HS-27A (cell line): ENCODE data around the gene NBPF14.
"Not testable (repeated sequence)": the region's sequence is repeated elsewhere in the genome, so short reads cannot be mapped to it uniquely, and the experiment has no call there.

Experiments
- DNase-seq: peaks from one replicate; pipeline ENCODE4 v3.0.0-alpha.2; 2012; ENCODE audit warnings: low read depth, missing footprints

Gene NBPF14, protein sequence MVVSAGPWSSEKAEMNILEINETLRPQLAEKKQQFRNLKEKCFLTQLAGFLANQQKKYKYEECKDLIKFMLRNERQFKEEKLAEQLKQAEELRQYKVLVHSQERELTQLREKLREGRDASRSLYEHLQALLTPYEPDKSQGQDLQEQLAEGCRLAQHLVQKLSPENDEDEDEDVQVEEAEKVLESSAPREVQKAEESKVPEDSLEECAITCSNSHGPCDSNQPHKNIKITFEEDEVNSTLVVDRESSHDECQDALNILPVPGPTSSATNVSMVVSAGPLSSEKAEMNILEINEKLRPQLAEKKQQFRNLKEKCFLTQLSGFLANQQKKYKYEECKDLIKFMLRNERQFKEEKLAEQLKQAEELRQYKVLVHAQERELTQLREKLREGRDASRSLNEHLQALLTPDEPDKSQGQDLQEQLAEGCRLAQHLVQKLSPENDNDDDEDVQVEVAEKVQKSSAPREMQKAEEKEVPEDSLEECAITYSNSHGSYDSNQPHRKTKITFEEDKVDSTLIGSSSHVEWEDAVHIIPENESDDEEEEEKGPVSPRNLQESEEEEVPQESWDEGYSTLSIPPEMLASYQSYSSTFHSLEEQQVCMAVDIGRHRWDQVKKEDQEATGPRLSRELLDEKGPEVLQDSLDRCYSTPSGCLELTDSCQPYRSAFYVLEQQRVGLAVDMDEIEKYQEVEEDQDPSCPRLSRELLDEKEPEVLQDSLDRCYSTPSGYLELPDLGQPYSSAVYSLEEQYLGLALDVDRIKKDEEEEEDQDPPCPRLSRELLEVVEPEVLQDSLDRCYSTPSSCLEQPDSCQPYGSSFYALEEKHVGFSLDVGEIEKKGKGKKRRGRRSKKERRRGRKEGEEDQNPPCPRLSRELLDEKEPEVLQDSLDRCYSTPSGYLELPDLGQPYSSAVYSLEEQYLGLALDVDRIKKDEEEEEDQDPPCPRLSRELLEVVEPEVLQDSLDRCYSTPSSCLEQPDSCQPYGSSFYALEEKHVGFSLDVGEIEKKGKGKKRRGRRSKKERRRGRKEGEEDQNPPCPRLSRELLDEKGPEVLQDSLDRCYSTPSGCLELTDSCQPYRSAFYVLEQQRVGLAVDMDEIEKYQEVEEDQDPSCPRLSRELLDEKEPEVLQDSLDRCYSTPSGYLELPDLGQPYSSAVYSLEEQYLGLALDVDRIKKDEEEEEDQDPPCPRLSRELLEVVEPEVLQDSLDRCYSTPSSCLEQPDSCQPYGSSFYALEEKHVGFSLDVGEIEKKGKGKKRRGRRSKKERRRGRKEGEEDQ (N-terminal part only)

DNA sequence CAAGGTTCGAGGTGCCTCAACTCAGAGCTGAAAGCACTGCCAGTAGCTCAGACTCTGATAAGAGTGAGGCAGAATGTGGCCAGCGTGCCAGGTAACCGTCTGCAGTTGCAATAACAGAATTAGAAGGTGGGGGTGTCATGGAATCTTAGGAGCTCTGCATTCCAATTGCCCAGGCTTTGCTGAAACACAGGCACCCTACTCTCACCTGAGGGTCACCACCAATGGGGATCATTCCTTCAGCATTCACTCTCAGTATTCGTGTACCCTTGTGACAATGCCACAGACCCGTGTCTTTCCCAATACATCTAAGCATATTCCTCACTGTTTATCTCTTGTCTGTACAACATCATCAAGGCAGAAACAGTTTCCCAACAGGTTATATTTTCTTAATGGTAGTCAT is at the start of gene NBPF14:
Gene NBPF14 (minus strand): TSS at position 101 of the 400 bp plus-strand sequence. CDS start 294 bp downstream, outside the sequence.
- not testable (repeated sequence) for DNase-seq

DNA sequence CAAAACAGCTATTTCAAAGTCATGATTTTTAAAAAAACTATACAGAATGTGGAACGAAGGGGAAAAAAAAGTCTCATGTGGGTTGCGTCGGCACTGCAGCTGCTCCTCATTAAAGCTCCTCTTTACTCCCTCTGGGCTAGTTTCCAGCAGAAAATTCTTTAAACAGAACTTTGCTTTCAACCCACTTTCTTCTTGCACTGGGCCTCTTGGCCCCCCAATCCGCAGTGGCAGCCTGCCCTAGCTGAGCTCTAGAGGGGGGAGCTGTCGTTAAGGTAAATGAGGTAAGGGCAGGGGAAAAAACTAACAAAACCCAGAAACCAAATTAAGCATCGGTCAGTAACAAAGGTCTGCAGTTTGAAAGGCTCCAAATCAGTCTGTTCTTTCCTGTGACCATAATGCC is 29.6 kb upstream of the NBPF14 start:
- not testable (repeated sequence) for DNase-seq

DNA sequence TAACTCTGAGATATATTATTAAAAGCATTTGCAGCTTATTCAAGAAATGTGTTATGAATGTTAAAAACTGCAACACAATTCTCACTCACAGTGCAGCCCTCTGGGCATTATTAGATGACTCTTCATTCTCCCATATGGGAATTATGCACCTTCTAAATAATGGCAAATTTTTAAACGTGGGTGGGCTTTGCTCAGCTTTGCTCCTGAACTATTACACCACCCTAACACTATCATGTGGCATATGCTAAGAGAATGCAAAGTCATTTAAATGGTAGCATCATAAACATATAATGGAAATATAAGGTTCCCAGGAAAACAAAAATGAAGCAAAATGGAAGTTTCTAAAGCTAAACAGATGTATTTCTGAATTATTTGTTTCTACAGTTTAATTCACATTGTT is 22.4 kb upstream of the NBPF14 start:
- not testable (repeated sequence) for DNase-seq

DNA sequence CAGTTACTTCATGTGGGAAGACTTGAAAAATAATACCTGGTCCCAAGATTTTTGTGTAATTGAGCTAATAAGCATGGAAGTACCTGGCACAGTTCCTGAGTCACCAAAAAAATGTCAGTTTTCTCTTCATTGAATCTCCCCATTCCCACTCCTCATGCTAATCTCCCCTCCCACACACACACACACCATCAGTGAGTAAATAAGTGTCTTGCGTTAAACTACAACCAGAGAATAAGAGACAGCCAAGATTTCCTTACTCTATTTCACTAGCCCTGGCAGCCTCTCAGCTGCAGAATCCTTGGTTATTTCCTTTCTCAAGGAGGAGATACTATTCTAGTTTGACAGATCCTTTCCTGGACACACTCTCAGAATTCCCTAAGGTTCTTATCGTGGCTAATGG is 9.5 kb upstream of the NBPF14 start:
- DNase-seq: not testable (repeated sequence)

DNA sequence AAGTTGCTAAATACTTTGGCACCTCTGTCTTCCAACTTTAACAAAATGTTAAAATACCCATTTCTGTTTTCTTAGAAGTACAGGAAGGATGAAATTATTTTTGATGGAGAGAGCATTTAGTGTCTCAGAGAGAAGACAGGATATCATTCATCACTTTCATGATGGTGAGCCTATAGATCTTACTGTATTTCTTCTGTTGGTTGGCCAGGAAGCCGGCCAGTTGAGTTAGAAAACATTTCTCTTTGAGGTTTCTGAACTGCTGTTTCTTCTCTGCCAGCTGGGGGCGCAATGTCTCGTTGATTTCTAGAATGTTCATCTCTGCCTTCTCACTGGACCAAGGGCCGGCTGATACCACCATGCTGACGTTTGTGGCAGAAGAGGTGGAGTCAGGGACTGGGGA is 451 bp downstream of the NBPF14 start:
- DNase-seq: not testable (repeated sequence)

DNA sequence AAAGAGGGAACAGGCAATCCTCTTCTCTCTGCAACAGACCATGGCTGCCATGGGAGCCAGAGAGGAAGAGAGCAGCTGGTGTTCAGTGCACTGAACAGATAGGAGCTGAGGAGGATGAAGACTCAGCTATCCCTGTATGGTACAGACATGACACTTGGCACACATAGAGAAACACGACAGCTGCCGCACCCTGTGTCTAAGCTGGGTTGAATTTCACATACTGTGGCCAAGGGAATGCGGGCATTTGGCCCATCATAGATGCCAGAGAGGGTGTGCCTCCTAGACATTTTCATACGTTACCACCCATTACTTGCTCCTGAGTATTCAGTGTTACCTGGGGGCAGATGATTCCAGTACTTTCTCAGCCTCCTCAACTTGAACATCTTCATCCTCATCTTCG is 4.7 kb downstream of the NBPF14 start:
- DNase-seq: not testable (repeated sequence)

DNA sequence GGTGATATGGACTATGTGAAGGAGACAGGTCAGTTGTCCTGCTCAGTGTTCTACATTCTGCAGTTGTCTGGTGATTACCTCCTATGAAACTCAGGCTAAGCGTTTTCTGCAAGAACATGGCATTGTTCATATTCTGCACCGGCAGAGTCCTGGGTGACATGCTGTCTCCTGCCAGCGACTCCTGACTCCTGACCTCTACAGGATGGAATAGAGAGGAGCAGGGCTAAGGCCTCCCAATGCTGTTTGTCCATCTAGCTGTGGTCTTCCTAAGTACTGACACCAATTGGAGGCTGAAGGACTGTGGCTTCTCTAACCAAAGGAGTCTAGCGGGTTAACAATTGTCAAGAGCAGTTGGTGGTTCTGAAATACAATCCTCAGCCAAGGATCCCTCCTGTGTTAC is 63.7 kb downstream of the NBPF14 start:
- DNase-seq: not testable (repeated sequence)

DNA sequence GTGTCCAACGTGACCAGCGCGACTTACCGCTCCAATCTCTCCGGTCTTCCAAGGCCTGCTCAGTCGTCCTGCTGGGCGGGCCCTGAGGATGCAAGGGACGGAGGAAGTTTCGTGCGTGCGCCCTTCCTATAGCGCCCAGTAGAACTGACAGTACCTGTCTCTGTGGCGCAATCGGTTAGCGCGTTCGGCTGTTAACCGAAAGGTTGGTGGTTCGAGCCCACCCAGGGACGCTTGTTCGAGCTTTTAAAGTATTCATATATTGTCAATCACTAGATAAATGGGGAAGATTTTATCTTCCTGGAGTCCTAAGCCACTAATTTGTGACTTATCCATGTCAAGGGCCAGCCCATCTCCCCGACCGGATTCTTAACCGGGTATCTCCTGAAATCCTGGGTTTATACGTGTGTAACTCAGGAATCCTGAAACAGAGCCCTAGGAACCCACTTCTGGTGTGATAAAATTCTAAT is 66.7 kb downstream of the NBPF14 start:
- DNase-seq: peak; percentile 50

DNA sequence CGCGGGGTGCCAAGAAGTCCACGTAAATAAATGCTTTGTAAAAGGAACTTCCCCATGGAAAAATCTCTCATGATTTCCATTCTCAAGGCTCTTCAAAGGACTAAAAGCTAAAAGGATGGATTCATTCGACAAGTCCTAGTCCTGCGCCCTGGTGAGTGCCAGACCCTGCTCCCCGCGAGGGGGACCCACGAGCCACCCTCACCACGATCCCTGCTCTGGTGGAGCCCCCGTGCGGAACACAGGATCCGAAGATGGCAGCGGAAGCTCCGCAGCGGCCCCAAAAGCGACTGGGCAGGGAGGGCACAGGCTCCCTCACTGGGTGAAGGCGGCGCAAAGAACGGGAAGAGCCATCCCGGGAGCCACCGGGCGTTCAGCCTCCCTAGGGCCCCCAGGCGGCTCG is 67.2 kb downstream of the NBPF14 start:
- DNase-seq: not testable (repeated sequence)

DNA sequence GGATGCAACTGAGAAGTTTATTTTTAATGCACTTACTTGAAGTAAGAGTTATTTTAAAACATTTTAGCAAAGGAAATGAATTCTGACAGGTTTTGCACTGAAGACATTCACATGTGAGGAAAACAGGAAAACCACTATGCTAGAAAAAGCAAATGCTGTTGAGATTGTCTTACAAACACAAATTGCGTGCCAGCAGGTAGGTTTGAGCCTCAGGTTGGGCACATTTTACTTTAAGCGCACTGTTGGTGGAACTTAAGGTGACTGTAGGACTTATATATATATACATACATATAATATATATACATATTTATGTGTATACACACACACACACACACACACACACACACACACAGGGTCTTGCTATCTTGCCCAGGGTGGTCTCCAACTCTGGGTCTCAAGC is 69.2 kb downstream of the NBPF14 start:
- DNase-seq: not testable (repeated sequence)

DNA sequence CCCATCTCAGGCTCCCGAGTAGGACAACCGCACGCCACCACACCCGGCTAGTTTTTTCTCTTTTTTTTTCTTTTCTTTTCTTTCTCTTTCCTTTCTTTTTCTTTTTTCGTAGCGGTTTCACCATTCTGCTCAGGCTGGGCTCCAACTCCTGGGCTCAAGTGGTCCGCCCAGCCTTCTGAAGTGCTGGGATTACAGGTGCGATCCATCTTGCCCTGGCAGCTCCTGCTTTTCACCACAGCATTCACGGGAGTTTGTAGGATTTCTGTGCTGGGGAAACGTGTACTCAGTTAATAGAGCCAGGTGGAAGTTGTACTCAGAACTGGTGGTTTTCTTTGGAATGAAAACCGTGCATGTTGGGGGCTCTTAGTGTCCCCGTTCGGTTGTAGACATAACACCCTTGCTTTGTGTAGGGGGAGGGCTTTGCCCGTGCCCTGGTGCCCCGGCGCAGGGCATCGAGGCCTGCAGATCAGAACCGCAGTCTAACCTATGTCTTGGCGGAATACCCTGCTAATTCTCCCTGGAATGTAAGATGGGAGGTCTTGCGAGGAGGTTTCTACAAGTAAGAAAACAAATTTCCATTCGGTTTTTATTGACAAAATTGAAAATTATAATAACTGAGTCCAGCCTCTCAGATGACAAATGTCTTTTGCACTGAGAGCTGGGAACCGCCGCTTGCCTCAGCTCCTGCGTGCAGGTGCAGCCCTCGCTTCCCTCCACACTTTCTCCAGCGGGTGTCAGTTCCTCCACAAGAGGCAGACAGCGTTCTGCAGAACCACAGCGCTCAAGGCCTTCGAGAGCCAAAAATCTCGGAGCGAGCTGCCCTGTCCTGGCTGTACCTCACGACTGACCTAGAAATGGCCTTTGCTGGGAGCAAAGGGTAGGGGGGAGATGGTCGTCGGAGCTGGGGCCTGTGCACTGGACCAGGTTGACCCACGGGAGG is 72.3 kb downstream of the NBPF14 start:
- DNase-seq: not testable (repeated sequence)

DNA sequence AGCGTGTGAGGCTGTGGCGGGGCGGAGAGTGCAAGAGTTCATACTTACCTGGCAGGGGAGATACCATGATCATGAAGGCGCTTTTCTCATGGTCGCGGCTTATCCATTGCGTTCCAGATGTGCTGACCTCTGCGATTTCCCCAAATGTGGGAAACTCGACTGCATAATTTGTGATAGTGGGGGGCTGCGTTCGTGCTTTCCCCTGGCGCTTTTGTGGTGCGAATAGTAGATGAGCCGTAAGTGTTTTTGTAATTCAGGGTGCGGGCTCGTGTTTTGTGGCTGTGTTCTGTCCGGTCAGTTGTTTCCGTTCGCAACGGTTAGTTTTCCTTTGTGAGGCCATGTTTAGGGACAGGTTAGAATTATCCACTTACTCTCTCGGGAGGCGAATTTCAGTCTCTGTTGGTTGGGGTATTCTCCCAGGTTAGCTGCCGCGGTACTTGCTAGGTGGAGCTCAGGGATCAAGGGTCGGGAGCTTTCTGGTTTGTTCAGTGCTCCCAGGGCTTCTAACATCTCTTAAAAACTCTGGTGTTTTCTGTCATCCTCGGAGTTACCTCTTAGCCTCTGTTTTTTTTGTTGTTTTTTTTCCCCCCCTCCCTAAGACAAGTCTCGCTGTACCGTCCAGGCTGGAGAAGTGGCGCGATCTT is 73.1 kb downstream of the NBPF14 start:
- DNase-seq: not testable (repeated sequence)

DNA sequence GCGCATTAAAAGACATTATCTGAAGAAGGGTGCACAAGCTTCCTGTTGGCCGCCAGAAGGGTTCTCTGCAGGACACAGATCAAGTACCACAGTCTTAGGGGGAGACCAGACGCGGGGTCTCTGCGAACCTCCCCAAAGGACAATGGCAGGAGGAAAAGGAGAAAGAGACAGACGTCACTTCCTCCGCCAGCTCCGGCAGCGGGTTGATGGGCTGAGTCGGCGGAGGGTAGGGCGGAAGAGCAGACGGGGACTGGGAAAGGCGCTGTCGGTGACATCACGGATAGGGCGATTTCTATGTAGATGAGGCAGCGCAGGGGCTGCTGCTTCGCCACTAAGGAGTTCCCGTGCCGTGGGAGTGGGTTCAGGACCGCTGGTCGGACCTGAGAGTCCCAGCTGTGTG is 73.7 kb downstream of the NBPF14 start:
- DNase-seq: not testable (repeated sequence)

DNA sequence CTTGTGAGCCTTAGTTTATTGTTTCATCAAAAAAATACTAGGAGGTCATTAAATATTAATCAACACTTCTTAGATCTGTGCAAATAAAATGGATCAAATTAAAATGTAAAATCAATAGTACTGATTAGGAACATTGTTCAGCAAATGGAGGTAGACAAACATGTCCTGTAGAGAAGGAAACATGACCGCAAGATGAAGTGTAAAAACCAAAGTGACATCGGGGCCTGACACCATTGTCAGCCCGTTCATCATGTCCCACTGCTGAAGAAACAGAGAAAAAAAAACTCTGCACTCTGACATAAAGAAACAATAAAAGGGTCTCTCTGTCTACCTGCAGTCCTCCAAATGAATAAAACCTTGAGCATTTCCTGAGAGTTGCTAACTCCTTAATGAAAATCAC is 81.5 kb downstream of the NBPF14 start:
- not testable (repeated sequence) for DNase-seq

DNA sequence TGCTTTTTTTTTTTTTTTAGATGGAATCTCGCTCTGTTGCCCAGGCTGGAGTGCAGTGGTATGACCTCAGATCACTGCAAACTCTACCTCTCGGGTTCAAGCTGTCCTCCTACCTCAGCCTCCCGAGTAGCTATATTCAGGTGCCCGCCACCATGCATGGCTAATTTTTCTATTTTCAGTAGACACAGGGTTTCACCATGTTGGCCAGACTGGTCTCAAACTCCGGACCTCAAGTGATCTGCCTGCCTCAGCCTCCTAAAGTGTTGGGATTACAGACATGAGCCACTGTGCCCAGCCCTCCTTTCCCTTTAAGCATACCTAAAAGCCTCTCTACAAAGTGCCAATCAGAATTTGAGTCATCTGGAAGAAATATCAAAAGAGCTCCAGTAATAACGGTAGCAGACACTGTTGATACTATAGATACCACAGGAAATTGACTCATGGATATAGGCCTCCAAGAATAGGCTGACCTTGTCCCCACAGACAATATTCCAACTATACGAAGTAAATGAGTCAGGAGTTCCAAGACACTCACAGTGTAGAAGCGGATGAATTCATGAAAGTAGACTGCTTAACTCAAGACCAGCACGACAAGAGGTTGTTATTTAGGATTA is 83.1 kb downstream of the NBPF14 start:
- DNase-seq: peak; percentile 11

DNA sequence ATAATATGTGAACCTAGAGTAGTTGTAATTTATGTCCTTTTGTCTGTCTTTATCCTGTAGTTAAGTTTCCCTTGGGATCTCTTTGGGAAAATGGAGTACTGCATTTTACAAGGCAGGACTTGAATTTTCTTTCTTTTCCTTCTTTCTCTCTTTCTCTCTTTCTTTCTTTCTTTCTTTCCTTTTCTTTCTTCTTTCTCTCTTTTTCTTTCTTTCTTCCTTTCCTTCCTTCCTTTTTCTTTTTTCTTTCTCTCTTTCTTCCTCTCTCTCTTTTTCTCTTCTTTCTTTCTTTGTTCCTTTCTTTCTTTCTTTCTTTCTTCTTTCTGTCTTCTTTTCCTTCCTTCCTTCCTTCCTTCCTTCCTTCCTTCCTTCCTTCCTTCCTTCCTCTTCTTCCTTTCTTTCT is 101.9 kb downstream of the NBPF14 start:
- not testable (repeated sequence) for DNase-seq

DNA sequence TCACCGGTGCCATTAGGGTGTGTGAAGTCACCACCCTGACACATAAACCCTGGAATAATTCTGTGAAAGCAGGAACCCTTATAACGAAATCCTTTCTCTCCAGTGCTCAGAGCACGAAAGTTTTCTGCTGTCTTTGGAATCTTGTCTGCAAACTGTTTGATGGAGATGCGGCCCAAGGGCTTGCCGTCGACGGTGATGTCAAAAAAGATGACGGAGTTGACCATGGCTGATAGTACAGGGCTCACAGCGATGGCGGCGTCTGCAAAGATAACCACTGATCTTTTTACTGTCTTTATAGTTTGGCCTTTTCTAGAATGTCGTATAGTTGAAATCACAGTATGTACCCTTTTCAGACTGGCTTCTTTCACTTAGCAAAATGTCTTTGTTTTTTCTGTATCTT is 112.8 kb downstream of the NBPF14 start, which contains the start of gene PPIAL4G:
Gene PPIAL4G (minus strand): TSS at position 274 of the 400 bp plus-strand sequence. CDS start 50 bp downstream, at position 224.
- not testable (repeated sequence) for DNase-seq
